ENCODE measurements around the gene IRF2. TPM values are rescaled to one million over a fixed set of nuclear protein-coding genes. Genes with fewer than 3 reads are reported as not detected.
A peak's percentile ranks its signal among the peaks of the same experiment; 100 is the strongest.

IRF2 gene
- total and polyA plus RNA-seq, 2 of the 8 experiments (the other 6 are each of a cell fraction or from before 2014, with no cell fraction given) = 13.8 to 17.0 TPM

- H3K27me3 ChIP-seq (replicated peaks in 1 of 4; ENCODE audit: control insufficient read depth in 3 of 4, extremely low read depth in 1 of 4, insufficient read depth in 3 of 4, low read length in 3 of 4) = no peaks in the 10 kb centered on the region
- H3K79me1 ChIP-seq (ENCODE audit: low read depth, low read length) = no peaks in the 10 kb centered on the region
- H3K4ac ChIP-seq (replicated peaks; ENCODE audit: insufficient read length, low read depth, low read length) = no peak overlapping the region
- no peak overlapping the region for H4K5ac ChIP-seq (ENCODE audit: insufficient read length, low read depth, low read length)
- H3K18ac ChIP-seq (ENCODE audit: extremely low read depth, low read length) = no peak overlapping the region
- H3K23me2 ChIP-seq (ENCODE audit: low read depth, low read length) = no peaks in the 10 kb centered on the region
- H2BK120ac ChIP-seq (replicated peaks; ENCODE audit: low read depth, low read length) = no peak overlapping the region
- H3K14ac ChIP-seq (ENCODE audit: insufficient read length) = no peak overlapping the region
- no peaks in the 10 kb centered on the region for H3K79me2 ChIP-seq (ENCODE audit: control insufficient read depth in 1 of 2, insufficient read depth in 2 of 2, low read length in 2 of 2)
- no peak overlapping the region for H2BK12ac ChIP-seq (ENCODE audit: low read depth, low read length)
- H3K9me3 ChIP-seq (ENCODE audit: insufficient read depth in 2 of 2, low read depth in 1 of 2, low read length in 1 of 2) = no peaks in the 10 kb centered on the region
- 0 out of 2 replicates have a peak overlapping the region, but pooled peaks have one; percentile 11 for H2BK20ac ChIP-seq (ENCODE audit: low read length)
- DNase-seq (ENCODE audit: low read depth in 1 of 2, low spot score in 2 of 2) (no peak), FAIRE-seq (no peak)
- ChIA-PET POLR2A (ENCODE audit: partially characterized antibody) (interaction anchor here (1.6 kb wide), 1 partner anchor 9 kb away, joined by 7 read pairs; no protein-coding TSS in a partner anchor), CTCF (ENCODE audit: partially characterized antibody) (interaction anchor here (0.9 kb wide), 1 partner anchor 33 kb away, joined by 3 read pairs; no protein-coding TSS in a partner anchor)
- WGBS, 2 experiments (ENCODE audit: extremely low coverage in 1 of 2, insufficient coverage in 1 of 2, insufficient read length in 1 of 2, insufficient replicate concordance in 2 of 2, low coverage in 1 of 2, low lambda C conversion rate in 2 of 2, missing lambda C conversion rate in 1 of 2) = 93% methylated on average over 3 of the region's 3 CpGs; no CpG with 5 or more reads in 1 of the 2 experiments
- no peak overlapping the region for H2AFZ ChIP-seq (ENCODE audit: low read length)
- H3K4me2 ChIP-seq (ENCODE audit: insufficient read depth in 1 of 2, low read depth in 2 of 2, low read length in 2 of 2) = no peak overlapping the region
- no peak overlapping the region for H3K56ac ChIP-seq (replicated peaks; ENCODE audit: insufficient read length, low read depth, low read length)
- H2AK5ac ChIP-seq (ENCODE audit: low read depth, low read length) = no peak overlapping the region
- no peak overlapping the region for H4K8ac ChIP-seq (ENCODE audit: extremely low read depth, insufficient read depth, low read length)
- no peak overlapping the region for H3K9ac ChIP-seq (replicated peaks in 1 of 4; ENCODE audit: extremely low read depth in 1 of 4, low read depth in 3 of 4, low read length in 3 of 4)
- no peak overlapping the region for H3K4me3 ChIP-seq (ENCODE audit: extremely low read depth in 1 of 4, insufficient read depth in 2 of 4, low read depth in 3 of 4, low read length in 4 of 4)
- H3K4me1 ChIP-seq (replicated peaks in 1 of 4; ENCODE audit: control insufficient read depth in 3 of 4, insufficient read depth in 4 of 4, low read length in 3 of 4) = peaks cover 13 to 30% (median 17%) of the 10 kb centered on the region in 4 experiments
- no peaks in the 10 kb centered on the region for H4K20me1 ChIP-seq (replicated peaks in 1 of 2; ENCODE audit: control insufficient read depth in 1 of 2, insufficient read depth in 2 of 2, low read length in 2 of 2)
- no peak overlapping the region for H3K27ac ChIP-seq (ENCODE audit: low read depth, low read length)
- peak overlapping the region; percentile 19; the same call in 1 of the 2 replicates for H2BK15ac ChIP-seq (ENCODE audit: low read length)
- no peak overlapping the region for H2BK5ac ChIP-seq (ENCODE audit: low read depth, low read length)
- peaks cover 2 to 9% (median 3%) of the 10 kb centered on the region in 4 experiments; a peak in 4 of 8 replicates for H3K36me3 ChIP-seq (ENCODE audit: control insufficient read depth in 2 of 4, insufficient read depth in 4 of 4, low read length in 3 of 4)
- no peak for TF ChIP-seq ZNF274 (IDR thresholded peaks at IDR 0.05; ENCODE audit: borderline replicate concordance, extremely low read depth, low read length)
- no peak for TF ChIP-seq MAFK (IDR thresholded peaks at IDR 0.05; ENCODE audit: low read depth, low read length)
- TF ChIP-seq GABPA (IDR thresholded peaks at IDR 0.05; ENCODE audit: borderline replicate concordance, insufficient read depth, low read length) = no peak
- no peak for TF ChIP-seq SP2 (IDR thresholded peaks at IDR 0.05; ENCODE audit: low read length)
- TF ChIP-seq EGR1 (IDR thresholded peaks at IDR 0.05; ENCODE audit: borderline replicate concordance, low read depth, low read length) = no peak
- TF ChIP-seq BACH1 (IDR thresholded peaks at IDR 0.05; ENCODE audit: low read length) = no peak
- TF ChIP-seq KDM4A (IDR thresholded peaks at IDR 0.05; ENCODE audit: low read depth, low read length, severe bottlenecking) = no peak
- no peak for TF ChIP-seq RFX5 (IDR thresholded peaks at IDR 0.05; ENCODE audit: borderline replicate concordance, low read depth, low read length)
- no peak for TF ChIP-seq FOSL1 (IDR thresholded peaks at IDR 0.05; ENCODE audit: insufficient read depth, low read depth, low read length)
- no peak for TF ChIP-seq SIRT6 (IDR thresholded peaks at IDR 0.05; ENCODE audit: low read length)
- no peak overlapping the region for H3K23ac ChIP-seq (ENCODE audit: insufficient read length)
- H4K91ac ChIP-seq (replicated peaks; ENCODE audit: insufficient read length, low read length) = peak overlapping the region; percentile 30
These were observed 74.8 kb downstream of the IRF2 start for GRCh38 chr4:184399512-184399908.
